ENCODE data around the gene EDC4. TPM values are rescaled to one million over a fixed set of nuclear protein-coding genes. Genes with fewer than 3 reads are reported as not detected.

EDC4 gene
- total and polyA plus RNA-seq, 2 of the 13 experiments (the other 11 are each of a cell fraction or from before 2014, with no cell fraction given), result 51.4 to 59.1 TPM

DNA sequence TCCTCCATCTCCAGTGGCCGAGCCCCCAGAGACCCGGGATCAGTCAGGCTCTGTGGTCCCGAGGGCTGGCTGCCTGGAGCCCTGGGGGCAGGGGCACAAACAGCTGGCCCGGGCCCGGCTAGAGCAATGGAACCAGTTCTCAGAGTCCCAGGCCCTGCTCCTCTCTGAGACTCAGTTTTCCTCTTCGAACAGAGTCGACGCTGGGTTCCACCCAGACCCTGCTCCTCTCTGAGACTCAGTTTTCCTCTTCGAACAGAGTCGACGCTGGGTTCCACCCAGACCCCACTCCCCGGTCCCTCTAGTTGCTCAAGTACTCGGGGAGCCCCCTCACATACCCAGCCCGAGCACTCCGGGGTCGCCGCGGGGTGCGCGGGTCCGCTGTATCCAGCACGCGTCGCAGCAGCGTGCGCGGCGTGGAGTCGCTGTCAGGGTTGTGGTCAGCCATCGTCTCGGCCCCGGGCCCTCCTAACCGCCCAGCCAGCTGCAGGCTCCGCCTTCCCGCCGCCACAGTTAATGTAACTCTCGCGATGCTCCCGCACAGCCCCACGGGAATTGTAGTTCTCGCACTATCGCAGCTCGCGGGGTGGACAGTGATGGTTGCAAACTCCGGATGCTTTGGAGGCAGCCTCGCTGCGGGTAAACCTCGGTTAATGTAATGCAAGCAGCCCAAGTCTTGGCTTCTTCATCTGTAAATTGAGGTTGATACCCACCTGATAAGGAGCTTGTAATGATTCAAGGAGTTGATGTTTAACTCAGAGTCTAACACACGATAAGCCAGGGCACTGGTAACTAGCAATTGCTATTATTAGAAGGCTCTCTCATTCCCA lies 39.2 kb upstream of the EDC4 start (continued):
- peak; percentile 41 for TF ChIP-seq ZNF451 (CRISPR knock-in tag; IDR thresholded peaks at IDR 0.05)
- TF ChIP-seq NFE2L2 (IDR thresholded peaks at IDR 0.05; ENCODE audit: low read length), result no peak
- TF ChIP-seq TAF15 (IDR thresholded peaks at IDR 0.05; ENCODE audit: low read depth, low read length, poor library complexity, severe bottlenecking), result no peak
- TF ChIP-seq ZNF674 (CRISPR knock-in tag; IDR thresholded peaks at IDR 0.05; ENCODE audit: low read depth), result no peak
- no peak for TF ChIP-seq ZNF570 (CRISPR knock-in tag; IDR thresholded peaks at IDR 0.05; ENCODE audit: borderline replicate concordance)
- peak; percentile 97 for TF ChIP-seq SNAPC2 (CRISPR knock-in tag; IDR thresholded peaks at IDR 0.05)
- peak; percentile 79 for TF ChIP-seq TBL1XR1 (IDR thresholded peaks at IDR 0.05; ENCODE audit: borderline replicate concordance, low read length, partially characterized antibody)
- TF ChIP-seq ERF (CRISPR knock-in tag; IDR thresholded peaks at IDR 0.05), result peak; percentile 87; the same call in 1 of the 2 replicates
- TF ChIP-seq ZFP62 (CRISPR knock-in tag; IDR thresholded peaks at IDR 0.05), result 0 out of 2 replicates have a peak, but pooled peaks have one; percentile 84
- TF ChIP-seq HNRNPUL1 (IDR thresholded peaks at IDR 0.05; ENCODE audit: low read depth, low read length), result no peak
- peak; percentile 88; the same call in 1 of the 2 replicates for TF ChIP-seq SIN3A (IDR thresholded peaks at IDR 0.05; ENCODE audit: borderline replicate concordance, low read depth, low read length)
- TF ChIP-seq ZNF773 (CRISPR knock-in tag; IDR thresholded peaks at IDR 0.05; ENCODE audit: borderline replicate concordance), result peak; percentile 75; the same call in 1 of the 2 replicates
- 0 out of 2 replicates have a peak, but pooled peaks have one; percentile 55 for TF ChIP-seq ZMYM2 (CRISPR knock-in tag; IDR thresholded peaks at IDR 0.05)
- TF ChIP-seq YEATS2 (CRISPR knock-in tag; IDR thresholded peaks at IDR 0.05; ENCODE audit: borderline replicate concordance), result peak; percentile 94
- TF ChIP-seq NFKB2 (CRISPR knock-in tag; IDR thresholded peaks at IDR 0.05; ENCODE audit: borderline replicate concordance), result peak; percentile 93; the same call in 1 of the 2 replicates
- TF ChIP-seq IKZF1 (IDR thresholded peaks at IDR 0.05), result no peak
- TF ChIP-seq MXI1 (IDR thresholded peaks at IDR 0.05; ENCODE audit: borderline replicate concordance, low read depth, low read length), result peak; percentile 98
- peak; percentile 72 for TF ChIP-seq UBTF (CRISPR knock-in tag; IDR thresholded peaks at IDR 0.05)
- TF ChIP-seq ARID2 (CRISPR knock-in tag; IDR thresholded peaks at IDR 0.05; ENCODE audit: borderline replicate concordance), result peak; percentile 98
- TF ChIP-seq, protein P1, sequence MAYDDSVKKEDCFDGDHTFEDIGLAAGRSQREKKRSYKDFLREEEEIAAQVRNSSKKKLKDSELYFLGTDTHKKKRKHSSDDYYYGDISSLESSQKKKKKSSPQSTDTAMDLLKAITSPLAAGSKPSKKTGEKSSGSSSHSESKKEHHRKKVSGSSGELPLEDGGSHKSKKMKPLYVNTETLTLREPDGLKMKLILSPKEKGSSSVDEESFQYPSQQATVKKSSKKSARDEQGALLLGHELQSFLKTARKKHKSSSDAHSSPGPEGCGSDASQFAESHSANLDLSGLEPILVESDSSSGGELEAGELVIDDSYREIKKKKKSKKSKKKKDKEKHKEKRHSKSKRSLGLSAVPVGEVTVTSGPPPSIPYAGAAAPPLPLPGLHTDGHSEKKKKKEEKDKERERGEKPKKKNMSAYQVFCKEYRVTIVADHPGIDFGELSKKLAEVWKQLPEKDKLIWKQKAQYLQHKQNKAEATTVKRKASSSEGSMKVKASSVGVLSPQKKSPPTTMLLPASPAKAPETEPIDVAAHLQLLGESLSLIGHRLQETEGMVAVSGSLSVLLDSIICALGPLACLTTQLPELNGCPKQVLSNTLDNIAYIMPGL (CRISPR knock-in tag; IDR thresholded peaks at IDR 0.05; ENCODE audit: borderline replicate concordance in 1 of 2, low read depth in 1 of 2), result peak in 1 of 2 experiments; percentile 91; a peak in 3 of 4 replicates
- peak; percentile 50; the same call in 1 of the 2 replicates for TF ChIP-seq ZFP37 (CRISPR knock-in tag; IDR thresholded peaks at IDR 0.05; ENCODE audit: borderline replicate concordance)
- peak; percentile 76; the same call in 1 of the 2 replicates for TF ChIP-seq ZNF616 (CRISPR knock-in tag; IDR thresholded peaks at IDR 0.05; ENCODE audit: low read depth)
- TF ChIP-seq ZNF121 (CRISPR knock-in tag; IDR thresholded peaks at IDR 0.05), result no peak
- TF ChIP-seq MAFK (conservative IDR thresholded peaks at IDR 0.05 in 1 of 2, IDR thresholded peaks at IDR 0.05 in 1 of 2; ENCODE audit: low read length in 2 of 2), result no peak
- TF ChIP-seq ZNF224 (CRISPR knock-in tag; IDR thresholded peaks at IDR 0.05), result 0 out of 2 replicates have a peak, but pooled peaks have one; percentile 51
- TF ChIP-seq PAF1 (CRISPR knock-in tag; IDR thresholded peaks at IDR 0.05), result no peak
